PFSK-1 (cell line): ENCODE measurements around the gene POU2AF1.

ENCODE experiments used
- FOXP2 ChIP-seq: optimal IDR thresholded peaks from 2 replicates; pipeline ENCODE3; 2011; ENCODE audit warnings: borderline replicate concordance, control low read depth, inconsistent platforms; ENCODE audit not compliant: insufficient read depth; ENCODE audit errors: extremely low read length, extremely low read depth
- POLR2AphosphoS5 ChIP-seq: IDR thresholded peaks from 2 replicates; pipeline ENCODE4 v1.6.1; 2012; ENCODE audit warnings: low read depth, mild to moderate bottlenecking, control low read depth, low read length, moderate library complexity
- SIN3A ChIP-seq: IDR thresholded peaks from 2 replicates; pipeline ENCODE4 v1.6.1; 2012; ENCODE audit warnings: mild to moderate bottlenecking, low read length, moderate library complexity, borderline replicate concordance; ENCODE audit not compliant: insufficient read depth
- TAF1 ChIP-seq: IDR thresholded peaks from 2 replicates; pipeline ENCODE4 v1.6.1; 2012; ENCODE audit warnings: low read length, control low read depth, borderline replicate concordance; ENCODE audit not compliant: insufficient read depth
- TF ChIP-seq, protein P1 (sequence below), 2 experiments: IDR thresholded peaks; 2 replicates each; pipeline versions ENCODE4 v1.6.1 to v1.8.0; 2011 to 2012; ENCODE audit warnings: low read depth in 2 of 2, low read length in 2 of 2, control low read depth in 1 of 2, inconsistent platforms in 1 of 2, mild to moderate bottlenecking in 1 of 2, moderate library complexity in 1 of 2; ENCODE audit not compliant: insufficient read depth in 1 of 2

Gene POU2AF1

DNA sequence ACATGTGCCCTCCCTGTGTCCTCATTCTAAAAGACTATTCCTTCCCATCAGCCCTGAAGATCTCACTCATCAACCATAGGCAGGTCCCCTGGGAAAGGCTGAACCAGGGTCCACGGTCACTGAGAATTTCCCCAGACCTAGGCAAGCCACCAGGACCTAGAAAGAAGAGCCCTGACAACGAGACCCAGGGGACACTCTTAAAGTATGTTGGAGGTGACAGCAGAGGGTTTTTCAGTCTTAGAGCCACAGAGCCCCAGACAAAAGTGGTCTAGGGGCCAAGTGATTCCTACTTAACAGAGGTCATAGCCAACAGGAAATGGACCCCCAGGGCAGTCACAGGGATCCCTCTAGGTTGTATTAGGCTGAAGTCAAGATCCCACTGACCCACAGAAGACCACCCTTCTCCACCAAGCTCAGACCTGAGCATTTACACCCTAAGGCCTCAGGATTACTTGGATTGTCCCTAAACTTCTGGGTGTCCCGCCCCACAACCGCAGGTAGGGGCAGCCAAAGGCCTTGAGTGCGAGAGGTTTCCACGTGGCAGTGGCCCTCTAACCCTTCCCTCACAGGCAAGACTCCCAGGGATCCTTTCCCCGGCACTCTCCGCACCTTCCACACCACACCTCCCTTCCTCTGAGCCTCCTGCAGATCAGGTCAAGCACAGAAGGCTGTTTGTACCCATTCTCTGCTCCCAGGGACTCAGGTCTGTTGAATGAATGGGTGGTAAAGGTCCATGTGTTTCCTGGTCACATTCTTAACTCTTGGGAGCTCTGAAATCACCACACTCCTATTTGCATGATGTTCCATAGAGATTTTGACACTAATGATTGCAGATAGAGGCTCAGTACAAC, 12.3 kb downstream of the POU2AF1 start:
- no peak for TF ChIP-seq POLR2AphosphoS5
- no peak for TF ChIP-seq FOXP2
- TF ChIP-seq, protein P1, sequence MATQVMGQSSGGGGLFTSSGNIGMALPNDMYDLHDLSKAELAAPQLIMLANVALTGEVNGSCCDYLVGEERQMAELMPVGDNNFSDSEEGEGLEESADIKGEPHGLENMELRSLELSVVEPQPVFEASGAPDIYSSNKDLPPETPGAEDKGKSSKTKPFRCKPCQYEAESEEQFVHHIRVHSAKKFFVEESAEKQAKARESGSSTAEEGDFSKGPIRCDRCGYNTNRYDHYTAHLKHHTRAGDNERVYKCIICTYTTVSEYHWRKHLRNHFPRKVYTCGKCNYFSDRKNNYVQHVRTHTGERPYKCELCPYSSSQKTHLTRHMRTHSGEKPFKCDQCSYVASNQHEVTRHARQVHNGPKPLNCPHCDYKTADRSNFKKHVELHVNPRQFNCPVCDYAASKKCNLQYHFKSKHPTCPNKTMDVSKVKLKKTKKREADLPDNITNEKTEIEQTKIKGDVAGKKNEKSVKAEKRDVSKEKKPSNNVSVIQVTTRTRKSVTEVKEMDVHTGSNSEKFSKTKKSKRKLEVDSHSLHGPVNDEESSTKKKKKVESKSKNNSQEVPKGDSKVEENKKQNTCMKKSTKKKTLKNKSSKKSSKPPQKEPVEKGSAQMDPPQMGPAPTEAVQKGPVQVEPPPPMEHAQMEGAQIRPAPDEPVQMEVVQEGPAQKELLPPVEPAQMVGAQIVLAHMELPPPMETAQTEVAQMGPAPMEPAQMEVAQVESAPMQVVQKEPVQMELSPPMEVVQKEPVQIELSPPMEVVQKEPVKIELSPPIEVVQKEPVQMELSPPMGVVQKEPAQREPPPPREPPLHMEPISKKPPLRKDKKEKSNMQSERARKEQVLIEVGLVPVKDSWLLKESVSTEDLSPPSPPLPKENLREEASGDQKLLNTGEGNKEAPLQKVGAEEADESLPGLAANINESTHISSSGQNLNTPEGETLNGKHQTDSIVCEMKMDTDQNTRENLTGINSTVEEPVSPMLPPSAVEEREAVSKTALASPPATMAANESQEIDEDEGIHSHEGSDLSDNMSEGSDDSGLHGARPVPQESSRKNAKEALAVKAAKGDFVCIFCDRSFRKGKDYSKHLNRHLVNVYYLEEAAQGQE (IDR thresholded peaks at IDR 0.05; ENCODE audit: insufficient read depth in 1 of 2, low read depth in 2 of 2, low read length in 2 of 2), result no peak
- TF ChIP-seq TAF1, result no peak
- no peak for TF ChIP-seq SIN3A

DNA sequence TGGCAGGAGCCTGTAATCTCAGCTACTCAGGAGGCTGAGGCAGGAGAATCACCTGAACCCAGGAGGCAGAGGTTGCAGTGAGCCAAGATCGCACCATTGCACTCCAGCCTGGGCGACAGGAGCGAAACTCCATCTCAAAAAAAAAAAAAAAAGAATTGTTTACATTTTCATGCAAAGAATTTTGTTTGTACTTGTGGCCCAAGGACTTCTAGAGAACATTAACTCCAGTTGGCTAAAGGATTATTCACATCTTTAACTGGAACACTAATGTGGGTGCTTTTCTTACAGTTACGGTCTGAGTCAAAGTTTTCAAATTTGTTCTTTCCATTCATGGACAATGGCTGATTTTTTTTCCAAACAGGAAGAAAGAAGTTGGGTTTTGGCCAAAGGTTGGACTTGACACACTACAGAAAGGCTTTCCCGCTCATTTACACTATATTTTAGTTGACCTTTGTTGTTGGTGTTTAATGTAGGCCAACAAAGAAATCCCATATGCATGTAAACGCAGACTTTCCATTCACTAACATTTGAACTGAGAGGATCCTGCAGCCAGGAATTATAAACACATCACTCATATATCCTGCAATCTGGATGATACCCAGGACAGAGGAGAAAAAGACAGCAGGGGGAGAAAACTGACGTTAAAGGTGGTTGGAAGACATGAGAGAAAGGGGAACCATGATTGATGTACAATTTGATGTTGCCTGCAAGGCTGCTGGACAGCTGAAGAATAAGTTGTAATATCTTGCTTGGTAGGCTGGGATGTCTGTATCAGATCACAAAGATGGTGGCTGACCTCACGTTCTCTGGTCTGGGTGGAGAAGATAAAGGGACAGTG, 13.1 kb downstream of the POU2AF1 start:
- TF ChIP-seq FOXP2 (no peak), TAF1 (no peak)
- TF ChIP-seq, protein P1 (IDR thresholded peaks at IDR 0.05; ENCODE audit: insufficient read depth in 1 of 2, low read depth in 2 of 2, low read length in 2 of 2), result peak; percentile 15 to 73; a peak in 1 of 4 replicates

DNA sequence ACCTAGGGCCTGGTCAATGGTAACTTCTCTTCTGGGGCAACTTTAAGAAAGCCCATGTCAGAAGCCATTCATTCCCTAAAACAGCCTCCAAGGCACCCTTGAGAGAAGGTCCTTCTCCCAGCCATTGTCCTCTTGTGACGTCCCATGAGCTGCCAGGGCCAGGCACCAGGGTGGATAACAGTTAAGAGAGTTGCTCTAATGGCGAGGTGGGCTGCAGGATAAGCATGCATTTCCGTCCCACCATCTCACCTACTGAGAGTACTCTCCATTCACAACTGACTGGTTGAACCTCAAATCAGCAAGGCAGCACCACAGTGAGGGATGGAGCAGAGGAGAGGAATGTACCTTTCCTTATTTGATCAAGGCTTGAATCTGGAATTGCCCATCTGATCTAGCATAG, 14.6 kb downstream of the POU2AF1 start:
- TF ChIP-seq, protein P1 (IDR thresholded peaks at IDR 0.05; ENCODE audit: insufficient read depth in 1 of 2, low read depth in 2 of 2, low read length in 2 of 2), result no peak
- TF ChIP-seq FOXP2 (no peak), SIN3A (no peak), TAF1 (no peak), POLR2AphosphoS5 (no peak)

DNA sequence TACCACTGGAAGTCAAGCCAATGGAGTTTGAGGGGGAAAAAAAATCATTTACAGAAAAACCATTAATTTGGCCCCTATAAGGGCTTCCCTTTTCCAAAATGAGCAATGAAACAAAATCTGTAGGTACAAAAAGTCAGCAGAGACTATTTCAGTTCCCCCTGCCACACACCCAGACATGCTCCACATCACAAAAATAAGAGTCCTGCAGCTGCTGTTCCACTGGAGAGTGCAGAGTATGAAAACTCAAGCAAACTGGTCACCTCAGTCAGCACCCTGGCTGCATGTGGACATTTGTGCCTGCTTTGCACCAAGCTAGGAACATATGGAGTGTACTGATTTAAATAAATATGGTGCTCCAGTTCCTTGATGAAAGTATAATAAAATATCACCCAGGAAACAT, 15.1 kb downstream of the POU2AF1 start:
- TF ChIP-seq TAF1 (no peak), SIN3A (no peak), FOXP2 (no peak), POLR2AphosphoS5 (no peak)
- TF ChIP-seq, protein P1 (IDR thresholded peaks at IDR 0.05; ENCODE audit: insufficient read depth in 1 of 2, low read depth in 2 of 2, low read length in 2 of 2), result no peak
